Mucosa of stomach (tissue), 1 donor: ENCODE data around the gene ERC2.
"Not testable (repeated sequence)": the region's sequence is repeated elsewhere in the genome, so short reads cannot be mapped to it uniquely, and the experiment has no call there.

ENCODE experiments used
- H3K27me3 ChIP-seq: one replicate; pipeline ENCODE4 v1.7.0; 2013; ENCODE audit warnings: mild to moderate bottlenecking, low read length; ENCODE audit not compliant: control insufficient read depth, insufficient read depth
- H3K36me3 ChIP-seq: one replicate; pipeline ENCODE4 v1.7.0; 2013; ENCODE audit warnings: low read length; ENCODE audit not compliant: control insufficient read depth, insufficient read depth
- H3K4me1 ChIP-seq: one replicate; pipeline ENCODE4 v1.7.0; 2013; ENCODE audit warnings: mild to moderate bottlenecking, low read length; ENCODE audit not compliant: control insufficient read depth, insufficient read depth
- H3K4me3 ChIP-seq: one replicate; pipeline ENCODE4 v1.7.0; 2013; ENCODE audit warnings: low read length
- H3K9ac ChIP-seq: one replicate; pipeline ENCODE4 v1.7.0; 2013; ENCODE audit warnings: mild to moderate bottlenecking, low read length, moderate library complexity
- H3K9me3 ChIP-seq: one replicate; pipeline ENCODE4 v1.7.0; 2013; ENCODE audit warnings: mild to moderate bottlenecking, low read length, moderate library complexity; ENCODE audit not compliant: control insufficient read depth
- donor health status: Pancreatic carcinoma.

Gene ERC2

GRCh38 chr3:56261852-56262251 lies 206.4 kb downstream of the ERC2 start:
- not testable (repeated sequence) for H3K4me3 ChIP-seq, H3K27me3 ChIP-seq, H3K9ac ChIP-seq, H3K9me3 ChIP-seq, H3K4me1 ChIP-seq, H3K36me3 ChIP-seq

- Histone ChIP-seq H3K9ac (no peak overlapping the region), H3K4me3 (no peak overlapping the region), H3K36me3 (no peaks in the 10 kb centered on the region), H3K4me1 (no peaks in the 10 kb centered on the region), H3K27me3 (no peaks in the 10 kb centered on the region), H3K9me3 (no peaks in the 10 kb centered on the region)
These were observed 208.0 kb downstream of the ERC2 start for GRCh38 chr3:56260262-56260661.

- H3K36me3 ChIP-seq: no peaks in the 10 kb centered on the region
- no peaks in the 10 kb centered on the region for H3K27me3 ChIP-seq
- H3K4me1 ChIP-seq: no peaks in the 10 kb centered on the region
- no peak overlapping the region for H3K9ac ChIP-seq
- H3K9me3 ChIP-seq: no peaks in the 10 kb centered on the region
- H3K4me3 ChIP-seq: no peak overlapping the region
These were observed 210.4 kb downstream of the ERC2 start for GRCh38 chr3:56257826-56258225.

GRCh38 chr3:56254835-56255234 lies 213.4 kb downstream of the ERC2 start:
- Histone ChIP-seq H3K27me3 (no peaks in the 10 kb centered on the region), H3K9ac (no peak overlapping the region), H3K4me3 (no peak overlapping the region), H3K4me1 (no peaks in the 10 kb centered on the region), H3K9me3 (no peaks in the 10 kb centered on the region), H3K36me3 (no peaks in the 10 kb centered on the region)

- Histone ChIP-seq H3K4me3 (no peak overlapping the region), H3K9ac (no peak overlapping the region), H3K9me3 (no peaks in the 10 kb centered on the region), H3K27me3 (no peaks in the 10 kb centered on the region), H3K4me1 (no peaks in the 10 kb centered on the region), H3K36me3 (no peaks in the 10 kb centered on the region)
These were observed 214.2 kb downstream of the ERC2 start for GRCh38 chr3:56253941-56254665.

- Histone ChIP-seq H3K27me3 (no peaks in the 10 kb centered on the region), H3K4me3 (no peak overlapping the region), H3K9ac (no peak overlapping the region), H3K9me3 (no peaks in the 10 kb centered on the region), H3K36me3 (no peaks in the 10 kb centered on the region), H3K4me1 (no peaks in the 10 kb centered on the region)
These were observed 216.8 kb downstream of the ERC2 start for GRCh38 chr3:56251343-56251945.

DNA sequence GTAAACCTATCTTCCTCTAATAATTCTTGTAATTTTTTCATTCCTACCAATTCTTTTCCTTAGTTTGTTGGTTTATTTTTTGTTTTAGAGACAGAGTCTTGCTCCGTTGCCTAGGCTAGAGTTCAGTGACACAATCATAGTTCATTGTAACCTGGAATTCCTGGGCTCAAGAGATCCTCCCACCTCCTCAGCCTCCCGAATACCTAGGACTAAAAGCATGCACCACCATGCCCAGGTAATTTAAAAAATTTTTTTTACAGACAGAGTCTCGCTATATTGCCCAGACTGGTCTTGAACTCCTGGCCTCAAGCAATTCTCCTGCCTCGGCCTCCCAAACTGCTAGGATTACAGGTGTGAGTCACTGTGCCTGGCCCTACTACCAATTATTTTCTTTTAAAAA lies 220.2 kb downstream of the ERC2 start:
- H3K4me3 ChIP-seq: no peak overlapping the region

GRCh38 chr3:56238299-56238698 lies 230.0 kb downstream of the ERC2 start:
- Histone ChIP-seq H3K27me3 (no peaks in the 10 kb centered on the region), H3K9ac (no peak overlapping the region), H3K36me3 (no peaks in the 10 kb centered on the region), H3K4me3 (no peak overlapping the region), H3K4me1 (no peaks in the 10 kb centered on the region), H3K9me3 (no peaks in the 10 kb centered on the region)

More for the DNA sequence above, 220.2 kb downstream of the ERC2 start:
- no peak overlapping the region for H3K9ac ChIP-seq
- H3K36me3 ChIP-seq: no peaks in the 10 kb centered on the region
- no peaks in the 10 kb centered on the region for H3K27me3 ChIP-seq
- no peaks in the 10 kb centered on the region for H3K9me3 ChIP-seq
- H3K4me1 ChIP-seq: no peaks in the 10 kb centered on the region

DNA sequence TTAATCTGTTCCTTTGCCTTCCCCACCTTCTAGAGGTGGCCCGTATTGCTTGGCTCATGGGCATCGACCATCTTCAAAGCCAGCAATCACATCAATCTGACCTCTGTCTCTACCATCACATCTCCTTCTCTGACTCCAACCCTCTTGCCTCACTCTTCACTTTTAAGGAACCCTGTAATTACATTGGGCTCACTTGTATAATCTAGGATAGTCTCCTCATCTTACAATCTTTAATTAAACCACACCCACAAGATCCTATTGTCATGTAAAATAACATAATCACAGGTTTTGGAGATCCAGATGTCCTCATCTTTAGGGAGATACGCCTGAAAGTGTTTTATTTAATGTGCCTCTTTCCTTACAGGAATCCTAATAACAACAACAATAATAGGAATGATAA lies 234.5 kb downstream of the ERC2 start:
- no peaks in the 10 kb centered on the region for H3K27me3 ChIP-seq
- no peaks in the 10 kb centered on the region for H3K4me1 ChIP-seq
- no peaks in the 10 kb centered on the region for H3K36me3 ChIP-seq
- H3K9ac ChIP-seq: no peak overlapping the region
- H3K9me3 ChIP-seq: no peaks in the 10 kb centered on the region
- H3K4me3 ChIP-seq: no peak overlapping the region

DNA sequence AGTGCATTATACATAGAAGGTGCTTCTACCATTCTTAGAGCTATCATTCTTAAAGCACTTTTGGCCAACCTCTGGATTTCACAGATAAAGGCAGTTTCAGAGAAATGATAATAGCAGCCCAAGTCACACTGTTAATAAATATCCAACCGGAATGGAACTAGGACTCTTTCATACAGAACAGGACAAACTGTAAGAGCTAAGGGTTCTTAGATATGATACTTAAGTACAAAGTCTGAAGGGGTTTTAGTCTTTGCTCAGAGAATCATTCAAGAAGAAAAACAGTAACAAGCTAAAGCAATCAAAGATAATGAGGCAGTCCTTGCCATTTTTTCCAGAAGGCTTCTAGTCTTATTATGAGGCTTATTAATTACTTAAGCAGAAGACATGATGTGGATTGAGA lies 239.0 kb downstream of the ERC2 start:
- Histone ChIP-seq H3K4me1 (no peaks in the 10 kb centered on the region), H3K9me3 (no peaks in the 10 kb centered on the region), H3K4me3 (no peak overlapping the region), H3K9ac (no peak overlapping the region), H3K36me3 (no peaks in the 10 kb centered on the region), H3K27me3 (no peaks in the 10 kb centered on the region)

- Histone ChIP-seq H3K4me3 (no peak overlapping the region), H3K4me1 (no peaks in the 10 kb centered on the region), H3K27me3 (no peaks in the 10 kb centered on the region), H3K9me3 (no peaks in the 10 kb centered on the region), H3K9ac (no peak overlapping the region), H3K36me3 (no peaks in the 10 kb centered on the region)
These were observed 245.4 kb downstream of the ERC2 start for GRCh38 chr3:56222866-56223265.

DNA sequence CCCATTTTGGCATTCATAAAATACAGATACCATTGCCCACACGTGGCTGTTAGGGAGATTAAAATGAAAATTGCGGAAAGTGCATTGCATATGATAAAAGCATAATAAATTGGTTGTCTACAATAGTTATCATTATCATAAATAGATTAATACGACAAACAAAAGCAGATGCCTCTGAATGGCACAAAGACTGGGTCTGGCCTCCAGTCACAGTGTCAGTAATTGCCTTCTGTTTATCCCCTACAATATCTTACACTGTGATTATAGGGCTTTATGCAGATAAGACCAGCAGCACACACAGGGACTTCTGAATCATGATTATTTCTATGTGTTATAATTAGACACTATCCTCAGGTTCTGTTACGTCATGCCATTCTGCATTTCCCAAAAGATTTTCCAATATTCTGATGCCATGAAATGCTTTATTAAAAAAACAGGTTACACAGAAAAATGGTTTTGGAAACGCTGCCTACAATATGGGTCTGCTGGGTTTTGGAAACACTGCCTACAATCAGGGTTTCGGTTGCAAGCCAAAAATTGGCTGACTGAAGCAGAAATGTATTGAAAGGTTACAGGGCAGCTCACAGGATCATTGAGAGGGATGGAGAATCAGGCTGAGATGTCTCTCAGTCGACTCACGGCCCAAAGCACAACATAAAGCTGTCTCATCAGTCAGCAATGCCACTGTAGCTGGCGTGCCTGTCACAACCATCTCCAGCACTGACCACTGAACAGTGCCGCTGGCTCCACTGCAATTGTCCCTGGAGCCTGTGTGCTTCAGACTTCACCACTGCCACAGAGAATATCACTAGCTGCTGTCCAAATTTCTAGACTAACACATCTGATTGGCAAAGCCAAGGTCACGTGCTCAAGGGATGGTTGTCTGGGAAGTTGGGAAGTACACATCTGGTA lies 248.1 kb downstream of the ERC2 start:
- no peaks in the 10 kb centered on the region for H3K9me3 ChIP-seq
- H3K4me3 ChIP-seq: no peak overlapping the region
- H3K9ac ChIP-seq: no peak overlapping the region

More for the DNA sequence above, 248.1 kb downstream of the ERC2 start:
- Histone ChIP-seq H3K4me1 (no peaks in the 10 kb centered on the region), H3K36me3 (no peaks in the 10 kb centered on the region), H3K27me3 (no peaks in the 10 kb centered on the region)
